HG03103 (cell line): ENCODE measurements around the gene IL17D.
A peak's percentile ranks its signal among the peaks of the same experiment; 100 is the strongest.
"Not testable (repeated sequence)": the region's sequence is repeated elsewhere in the genome, so short reads cannot be mapped to it uniquely, and the experiment has no call there.

Source experiments
- ATAC-seq: cut with Tn5 transposase; IDR thresholded peaks from one replicate; pipeline ENCODE4 v1.9.1; 2021; ENCODE audit warnings: low read depth; ENCODE audit not compliant: unreplicated experiment

Gene IL17D, protein sequence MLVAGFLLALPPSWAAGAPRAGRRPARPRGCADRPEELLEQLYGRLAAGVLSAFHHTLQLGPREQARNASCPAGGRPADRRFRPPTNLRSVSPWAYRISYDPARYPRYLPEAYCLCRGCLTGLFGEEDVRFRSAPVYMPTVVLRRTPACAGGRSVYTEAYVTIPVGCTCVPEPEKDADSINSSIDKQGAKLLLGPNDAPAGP

GRCh38 chr13:20702915-20703779 is at the start of gene IL17D:
IL17D (plus strand) TSS chr13:20703699; CDS start chr13:20704002, 303 bp downstream.
- peak; percentile 23 for ATAC-seq

DNA sequence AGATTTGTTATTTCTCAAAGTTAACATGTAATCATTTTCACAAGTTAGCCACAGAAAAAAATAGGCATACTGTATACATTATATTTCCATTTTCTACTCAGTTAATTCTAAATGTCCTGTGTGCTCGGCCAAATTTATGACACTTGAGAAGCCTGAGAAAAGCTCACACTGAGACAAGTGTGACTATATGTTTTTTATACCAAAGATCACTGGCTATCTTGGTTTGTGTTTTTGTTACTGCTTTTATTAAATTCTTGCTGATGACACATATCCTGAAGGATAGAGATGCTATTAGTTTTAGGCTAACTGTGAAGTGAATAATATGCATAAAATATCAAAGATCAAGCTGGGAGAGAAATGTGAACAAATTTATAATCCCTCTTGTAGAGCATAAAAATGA is 49.3 kb upstream of the IL17D start:
- ATAC-seq: no peak

DNA sequence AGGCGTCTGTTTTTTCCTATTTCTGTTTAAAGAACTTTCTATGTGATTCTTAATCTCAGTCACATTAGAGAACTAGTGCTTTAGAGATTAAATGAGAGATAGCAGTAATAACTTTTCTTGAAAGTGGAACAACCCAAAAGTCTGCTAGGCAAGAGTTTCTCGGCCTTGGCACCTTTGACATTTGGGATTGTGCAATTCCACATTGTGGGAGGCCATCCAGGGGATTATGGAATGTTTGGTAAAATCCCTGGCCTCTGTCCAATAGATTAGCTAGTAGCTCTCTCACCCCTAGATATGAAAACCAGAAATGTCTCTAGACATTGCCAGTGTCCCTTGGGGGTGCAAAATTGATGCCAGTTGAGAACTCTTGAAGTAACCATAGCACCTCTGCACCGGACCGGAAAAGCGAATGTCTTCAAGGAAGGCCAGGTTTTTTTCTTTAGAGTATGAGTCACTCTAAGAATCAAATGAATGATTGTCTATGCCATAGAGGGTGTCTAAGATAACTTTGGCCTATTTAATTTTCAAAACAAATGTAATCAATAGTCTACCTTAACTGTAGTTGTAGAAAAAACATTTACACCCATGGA is 45.0 kb upstream of the IL17D start:
- no peak for ATAC-seq

- ATAC-seq: no peak
Measured at GRCh38 chr13:20664351-20664750, 39.1 kb upstream of the IL17D start.

DNA sequence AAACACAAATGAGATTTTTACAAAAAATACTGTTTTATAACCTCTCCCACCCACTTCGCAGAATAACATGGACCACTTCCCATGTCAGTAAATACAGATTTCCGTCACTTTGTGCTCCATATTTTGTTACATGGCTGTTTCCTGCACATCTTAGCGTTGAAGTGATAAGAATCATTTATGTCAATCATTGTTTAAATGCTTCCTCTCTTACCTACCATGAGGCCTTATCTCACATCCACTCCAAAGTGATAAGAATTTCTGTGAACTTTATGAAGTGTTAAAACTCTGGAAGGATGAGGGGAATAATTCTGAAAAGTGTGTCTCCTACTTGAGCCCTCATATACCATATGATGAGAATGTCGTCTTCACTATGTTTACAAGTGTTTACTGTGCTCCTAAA is 36.6 kb upstream of the IL17D start:
- ATAC-seq: no peak

DNA sequence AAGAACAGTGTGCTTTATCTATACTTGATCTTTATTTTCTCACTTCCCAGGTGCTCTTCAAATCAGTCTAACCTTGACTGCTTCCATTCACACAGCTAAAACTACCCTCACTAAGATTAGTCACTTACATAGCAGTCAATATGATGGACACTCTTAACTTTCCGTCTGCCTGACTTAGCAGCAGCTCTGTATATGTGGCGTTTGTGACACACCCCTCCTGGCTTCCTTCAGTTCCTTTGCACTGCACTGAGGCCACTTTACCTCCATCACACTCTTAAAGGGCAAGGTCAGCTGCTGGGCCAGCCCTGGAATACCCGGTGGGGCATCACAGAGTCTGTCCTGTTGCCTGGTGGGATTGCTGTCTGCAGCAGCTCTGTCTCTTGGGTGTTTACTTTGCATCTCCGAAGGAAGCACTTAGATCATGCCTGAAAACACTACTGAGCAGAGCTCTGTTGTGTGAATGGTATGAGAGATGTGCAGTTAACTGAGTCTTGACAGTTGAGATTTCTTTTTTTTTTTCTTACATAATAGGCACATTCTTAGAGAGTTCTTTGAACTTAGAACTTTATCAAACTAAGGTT is 35.6 kb upstream of the IL17D start:
- no peak for ATAC-seq

DNA sequence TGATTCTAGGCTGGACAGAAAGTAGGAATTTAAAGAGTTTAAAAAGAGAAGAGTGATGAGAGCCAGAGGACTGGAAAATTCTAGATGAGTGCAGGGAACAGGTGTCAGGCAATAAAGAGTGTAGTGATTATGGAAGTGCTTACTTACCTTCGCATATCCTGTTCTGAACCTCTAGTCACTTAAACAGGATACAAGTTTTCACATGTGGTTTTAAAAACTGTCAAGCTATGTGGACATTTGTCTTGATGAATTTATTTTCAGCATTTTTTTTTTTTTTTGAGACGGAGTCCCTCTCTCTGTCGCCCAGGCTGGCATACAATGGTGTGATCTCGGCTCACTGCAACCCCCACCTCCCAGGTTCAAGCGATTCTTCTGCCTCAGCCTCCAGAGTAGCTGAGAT is 34.3 kb upstream of the IL17D start:
- ATAC-seq: no peak

GRCh38 chr13:20671789-20672188 is 31.7 kb upstream of the IL17D start:
- no peak for ATAC-seq

- no peak for ATAC-seq
Measured at GRCh38 chr13:20672772-20673171, 30.7 kb upstream of the IL17D start.

- ATAC-seq: no peak
Measured at GRCh38 chr13:20673715-20674114, 29.8 kb upstream of the IL17D start.

DNA sequence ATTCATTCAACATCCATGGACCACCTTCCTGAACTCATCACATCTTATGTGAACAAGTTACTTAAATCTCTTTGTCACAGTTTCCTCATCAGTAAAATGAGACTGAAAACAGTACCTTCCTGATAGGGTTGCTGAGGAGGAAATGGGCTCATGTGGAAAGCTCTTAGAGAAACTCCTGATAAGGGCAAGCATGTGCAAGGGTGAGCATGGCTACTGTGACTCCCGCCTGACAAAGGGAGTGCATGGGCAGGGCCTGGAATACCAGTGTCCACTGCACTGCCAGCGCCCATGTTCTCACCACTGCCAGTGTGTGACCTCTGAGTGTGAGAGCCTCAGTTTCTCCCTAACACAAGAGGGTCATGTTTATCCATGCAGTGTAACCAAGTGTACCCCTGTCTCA is 27.3 kb upstream of the IL17D start:
- no peak for ATAC-seq

- ATAC-seq: not testable (repeated sequence)
Measured at GRCh38 chr13:20678606-20679005, 24.9 kb upstream of the IL17D start.

- ATAC-seq: no peak
Measured at GRCh38 chr13:20679879-20680278, 23.6 kb upstream of the IL17D start.

DNA sequence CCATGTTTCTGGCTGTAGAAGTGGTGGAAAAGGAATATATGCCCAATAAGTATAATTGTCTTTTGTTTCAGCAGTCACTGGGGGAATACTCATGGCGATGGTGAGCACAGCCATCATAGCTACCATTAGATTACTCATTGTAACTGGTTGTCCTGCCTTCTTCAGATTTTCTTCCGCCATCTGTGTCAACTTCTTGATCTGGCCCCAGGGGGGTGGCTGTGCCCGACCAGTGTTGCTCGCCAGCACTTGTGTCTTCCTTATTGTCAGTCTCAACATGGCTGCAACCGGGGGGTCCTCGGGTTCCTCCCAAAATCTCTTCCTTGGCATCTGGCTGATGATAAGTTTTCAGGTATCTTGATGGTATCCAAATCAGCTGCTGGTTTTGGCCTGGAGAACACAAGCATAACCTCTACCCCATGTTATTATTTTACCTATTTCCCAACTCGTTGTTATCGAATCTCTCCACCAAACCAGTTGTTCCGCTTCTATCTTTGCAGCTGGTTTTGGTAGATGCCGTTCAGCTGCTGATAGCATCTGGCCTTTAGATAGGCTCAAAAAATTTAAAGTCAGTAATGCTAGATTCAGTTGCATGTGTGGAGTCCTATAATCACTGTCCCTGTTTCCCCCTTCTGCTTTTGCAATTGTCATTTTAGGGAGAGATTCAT is 23.0 kb upstream of the IL17D start:
- ATAC-seq: no peak

DNA sequence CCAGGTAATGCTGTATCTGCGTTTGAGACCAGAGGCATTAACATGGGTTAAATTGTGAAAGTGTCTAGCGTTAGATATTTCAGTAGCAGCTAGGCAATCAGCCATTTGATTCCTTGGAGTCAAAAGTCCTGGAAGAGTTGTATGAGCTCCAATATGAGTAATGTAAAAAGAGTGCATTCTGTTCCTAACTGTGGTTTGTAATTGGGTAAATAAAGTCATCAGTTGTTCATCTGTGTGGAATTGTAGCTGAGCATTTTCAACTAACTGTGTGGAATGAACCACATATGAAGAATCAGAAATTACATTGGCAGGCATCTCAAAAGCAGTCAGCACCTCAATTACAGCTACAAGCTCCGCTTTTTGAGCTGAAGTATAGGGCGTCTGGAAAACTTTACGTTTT is 22.0 kb upstream of the IL17D start:
- not testable (repeated sequence) for ATAC-seq

DNA sequence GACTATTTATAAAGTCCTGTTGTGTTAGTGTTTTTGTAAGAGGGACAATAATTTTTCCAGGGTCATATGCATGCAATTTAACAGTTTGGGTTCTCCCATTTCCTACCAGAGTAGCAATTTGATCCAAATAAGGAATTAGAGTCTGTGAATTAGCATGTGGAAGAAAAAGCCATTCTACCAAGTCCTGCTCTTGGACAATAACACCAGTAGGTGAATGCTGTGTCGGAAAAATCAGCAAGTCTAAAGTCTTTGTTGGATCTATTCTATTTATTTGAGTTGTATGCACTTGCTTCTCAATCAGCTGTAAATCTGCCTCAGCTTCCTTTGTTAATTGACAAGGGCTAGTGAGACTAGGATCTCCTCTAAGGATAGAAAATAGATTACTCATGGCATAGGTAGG is 21.4 kb upstream of the IL17D start:
- no peak for ATAC-seq

DNA sequence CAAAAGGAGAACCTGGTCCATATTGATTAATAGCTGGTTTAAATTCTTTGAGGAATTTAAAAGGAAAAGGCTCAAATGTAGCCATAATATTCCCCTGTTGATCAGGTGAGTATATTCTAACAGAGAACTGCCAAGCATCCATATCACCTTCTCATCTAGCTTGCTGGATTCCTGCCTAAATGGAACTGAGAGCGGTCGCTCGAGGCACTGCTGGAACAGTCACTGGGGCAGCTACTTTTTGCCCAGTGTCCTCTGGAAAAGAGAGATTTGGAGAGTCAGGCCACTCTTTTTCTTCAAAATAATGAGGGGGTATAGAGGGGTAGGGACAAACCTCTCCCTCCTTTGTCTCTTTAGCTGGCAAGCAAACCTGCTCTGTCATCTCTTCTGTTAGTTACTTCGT is 19.5 kb upstream of the IL17D start:
- no peak for ATAC-seq

DNA sequence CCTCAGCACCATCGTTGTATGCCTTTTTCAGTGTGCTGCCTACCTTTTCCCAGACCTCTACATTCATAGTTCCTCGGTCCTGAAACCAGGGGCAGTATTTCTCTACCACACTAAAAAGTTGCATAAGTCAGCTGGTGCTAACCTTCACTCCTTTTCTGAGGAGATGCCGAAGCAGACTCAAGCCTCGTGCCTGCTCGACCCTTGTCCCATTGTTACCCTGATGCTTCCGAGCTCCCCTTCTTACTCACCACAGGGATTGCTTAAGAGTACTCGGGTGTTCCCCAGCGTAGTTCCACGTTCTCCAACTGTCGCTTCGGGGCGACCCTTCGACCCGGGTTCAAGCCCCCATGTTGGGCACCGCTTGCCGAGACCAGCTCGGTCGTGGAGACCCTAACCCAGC is 19.0 kb upstream of the IL17D start:
- ATAC-seq: no peak

DNA sequence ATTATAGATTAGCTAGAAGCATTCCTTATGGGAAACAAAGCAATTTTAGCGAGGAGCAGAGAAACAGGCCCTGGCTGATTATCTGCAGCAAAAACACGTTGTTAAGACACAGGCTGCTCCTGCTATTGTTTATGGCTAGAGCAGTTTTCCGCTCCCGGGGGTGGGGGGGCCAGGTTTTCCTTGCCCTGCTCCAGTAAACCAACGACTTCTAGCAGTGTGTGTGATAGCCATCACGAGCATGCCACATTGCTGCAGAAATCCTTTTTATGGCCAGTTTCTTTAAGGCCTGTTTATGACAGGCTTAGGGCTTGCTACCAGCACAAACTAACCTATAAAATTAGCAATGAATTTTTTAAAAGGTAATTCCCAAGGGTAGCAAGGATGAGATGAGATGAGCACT is 18.4 kb upstream of the IL17D start:
- no peak for ATAC-seq

DNA sequence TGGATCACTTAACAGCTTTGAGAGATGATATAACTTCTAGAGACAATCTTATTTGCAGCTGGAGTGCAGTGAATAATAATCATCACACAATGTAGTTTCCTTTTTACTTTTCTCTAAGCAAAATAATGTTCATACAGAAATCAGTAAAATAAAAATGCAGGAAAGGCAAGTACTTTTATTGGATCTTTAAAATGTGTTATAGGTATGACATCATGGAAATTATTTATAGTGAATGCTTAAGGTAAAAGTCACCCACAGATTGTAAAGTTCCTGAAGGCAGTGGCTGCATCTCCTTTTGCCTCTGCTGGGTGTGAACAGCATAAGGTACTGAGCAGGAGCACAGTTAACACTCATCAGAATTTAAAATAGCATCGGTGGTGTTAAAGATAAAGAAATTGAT is 17.3 kb upstream of the IL17D start:
- ATAC-seq: no peak
